HepG2 (cell line): ENCODE results near the gene DNMT3B. TPM values are rescaled to one million over a fixed set of nuclear protein-coding genes. Genes with fewer than 3 reads are reported as not detected.

Source experiments
- ATAC-seq: fragments of 200-7000 bp; cut with Tn5 transposase; 3 replicates; pipeline ENCODE4 v1.9.1; 2020; ENCODE audit warnings: mild to moderate bottlenecking, moderate library complexity
- BruUV-seq: library from RNA; stranded (reverse); fragments of 400-500 nt; replicated peaks from 2 replicates; lab custom pipeline; 2021; lab: Mats Ljungman, UMichigan
- CTCF ChIA-PET: fragments of 300-600 bp; formaldehyde crosslinking; extraction: SDS; loops from one replicate; lab custom pipeline; 2021; ENCODE audit warnings: low total read pairs, inconsistent platforms, low intra/inter-chr PET ratio; lab: Yijun Ruan, JAX
- POLR2A ChIA-PET: fragments of 350-600 bp; sonication (Branson Sonifier 250); formaldehyde crosslinking; loops from one replicate; lab custom pipeline; 2020; ENCODE audit warnings: antibody characterized with exemption, inconsistent platforms; lab: Yijun Ruan, JAX
- DNase-seq: peaks from one replicate; pipeline ENCODE4 v3.0.0-alpha.2; 2015; ENCODE audit warnings: low spot score
- FAIRE-seq: peaks from 3 replicates; lab custom pipeline; 2011; peaks lifted over from hg19 to GRCh38; lab: Jason Lieb, UNC
- H2AFZ ChIP-seq: one replicate; pipeline ENCODE4 v1.6.1; 2011; ENCODE audit warnings: low read length, inconsistent platforms
- H3K27ac ChIP-seq: fragments of 300-600 bp; 3 replicates; pipeline ENCODE4 v1.8.0; 2011; ENCODE audit warnings: mixed run types, mild to moderate bottlenecking, mixed read lengths, low read length, inconsistent platforms; ENCODE audit not compliant: insufficient read depth; ENCODE audit errors: extremely low read length
- H3K27me3 ChIP-seq, 2 experiments: fragments of 200-600 bp in 1 of 2; 2 replicates in 1 of 2; 3 replicates in 1 of 2; pipeline versions ENCODE4 v1.6.0 to v1.8.0; 2011; ENCODE audit warnings: low read length in 2 of 2, mild to moderate bottlenecking in 2 of 2, moderate library complexity in 2 of 2, inconsistent platforms in 1 of 2; ENCODE audit not compliant: insufficient read depth in 2 of 2, control insufficient read depth in 1 of 2
- H3K36me3 ChIP-seq, 2 experiments: fragments of 200-600 bp in 1 of 2; replicated peaks in 1 of 2; 2 replicates in 1 of 2; 3 replicates in 1 of 2; pipeline versions ENCODE4 v1.5.1 to v1.8.0; 2011; ENCODE audit warnings: low read length in 2 of 2, inconsistent platforms in 1 of 2; ENCODE audit not compliant: insufficient read depth in 2 of 2, control insufficient read depth in 1 of 2
- H3K4me1 ChIP-seq: 2 replicates; pipeline ENCODE4 v1.5.1; 2012; ENCODE audit warnings: low read length, inconsistent platforms; ENCODE audit not compliant: insufficient read depth
- H3K4me2 ChIP-seq: 2 replicates; pipeline ENCODE4 v1.6.0; 2011; ENCODE audit warnings: low read depth, low read length, inconsistent platforms
- H3K4me3 ChIP-seq, 3 experiments: fragments of 200-600 bp in 1 of 3; sonication (generic), shearing (Covaris generic) in 1 of 3; replicated peaks in 1 of 3; 2 replicates each; pipeline ENCODE4 v1.5.1; 2011 to 2016; ENCODE audit warnings: low read length in 3 of 3, inconsistent platforms in 2 of 3, low read depth in 2 of 3, mild to moderate bottlenecking in 2 of 3, control low read depth in 1 of 3, mixed read lengths in 1 of 3; ENCODE audit not compliant: insufficient read depth in 1 of 3
- H3K79me2 ChIP-seq: one replicate; pipeline ENCODE4 v1.6.1; 2011; ENCODE audit warnings: low read length, inconsistent platforms; ENCODE audit not compliant: insufficient read depth
- H3K9ac ChIP-seq: 2 replicates; pipeline ENCODE4 v1.6.0; 2011; ENCODE audit warnings: mild to moderate bottlenecking, low read depth, low read length, inconsistent platforms; ENCODE audit not compliant: insufficient read depth
- H3K9me3 ChIP-seq: 2 replicates; pipeline ENCODE4 v1.5.1; 2012; ENCODE audit warnings: mild to moderate bottlenecking, low read length
- H4K20me1 ChIP-seq: 2 replicates; pipeline ENCODE4 v1.6.0; 2011; ENCODE audit warnings: inconsistent platforms, mild to moderate bottlenecking, low read length, moderate library complexity; ENCODE audit not compliant: insufficient read depth
- BHLHE40 ChIP-seq: IDR thresholded peaks from 2 replicates; pipeline ENCODE4 v1.6.1; 2011; ENCODE audit warnings: low read length, improper control_type of control experiment
- DNMT3B ChIP-seq: conservative IDR thresholded peaks from 2 replicates; pipeline ENCODE4 v1.6.1; 2016; ENCODE audit warnings: missing biosample characterization, control low read depth
- EHMT2 ChIP-seq: fragments of 200-600 bp; sonication (generic); IDR thresholded peaks from 2 replicates; pipeline ENCODE4 v1.7.0; 2017; ENCODE audit warnings: antibody characterized with exemption, low read depth, low read length, borderline replicate concordance
- FOXA3 ChIP-seq: IDR thresholded peaks from 2 replicates; pipeline ENCODE4 v1.6.1; 2016; ENCODE audit warnings: missing genetic modification reagents, missing compliant biosample characterization
- IKZF4 ChIP-seq: sonication (generic); formaldehyde crosslinking; IDR thresholded peaks from 2 replicates; pipeline ENCODE4 v1.5.1; 2020; ENCODE audit warnings: borderline replicate concordance, mild to moderate bottlenecking, low read depth, missing genetic modification reagents; ENCODE audit errors: not compliant biosample characterization
- MED1 ChIP-seq: sonication (generic); formaldehyde crosslinking; IDR thresholded peaks from 2 replicates; pipeline ENCODE4 v1.4.0; 2020; ENCODE audit warnings: missing genetic modification reagents
- NAIF1 ChIP-seq: sonication (generic); formaldehyde crosslinking; IDR thresholded peaks from 2 replicates; pipeline ENCODE4 v1.5.0; 2020; ENCODE audit warnings: mild to moderate bottlenecking, missing genetic modification reagents, borderline replicate concordance
- POLR2AphosphoS5 ChIP-seq: IDR thresholded peaks from 2 replicates; pipeline ENCODE4 v1.6.1; 2012; ENCODE audit warnings: low read depth, low read length
- PRPF4 ChIP-seq: fragments of 200-400 bp; formaldehyde crosslinking; IDR thresholded peaks from 2 replicates; pipeline ENCODE4 v1.6.1; 2016; ENCODE audit warnings: low read length, low read depth; ENCODE audit not compliant: poor library complexity, severe bottlenecking
- RELA ChIP-seq: sonication (generic); formaldehyde crosslinking; IDR thresholded peaks from 2 replicates; pipeline ENCODE4 v1.4.0; 2020; ENCODE audit warnings: missing genetic modification reagents
- REXO4 ChIP-seq: sonication (generic); formaldehyde crosslinking; IDR thresholded peaks from 2 replicates; pipeline ENCODE4 v1.8.0; 2022; ENCODE audit warnings: missing genetic modification reagents, mild to moderate bottlenecking, borderline replicate concordance
- SAP130 ChIP-seq: IDR thresholded peaks from 2 replicates; pipeline ENCODE4 v1.6.1; 2016; ENCODE audit warnings: low read depth
- SRSF9 ChIP-seq: fragments of 200-400 bp; formaldehyde crosslinking; IDR thresholded peaks from 2 replicates; pipeline ENCODE4 v1.6.1; 2018; ENCODE audit warnings: borderline replicate concordance, mild to moderate bottlenecking, low read depth, low read length; ENCODE audit not compliant: insufficient read depth, poor library complexity, severe bottlenecking
- THRA ChIP-seq: sonication (generic); formaldehyde crosslinking; IDR thresholded peaks from 2 replicates; pipeline ENCODE4 v1.4.0; 2020; ENCODE audit warnings: missing genetic modification reagents, borderline replicate concordance
- XBP1 ChIP-seq: sonication (generic); formaldehyde crosslinking; IDR thresholded peaks from 2 replicates; pipeline ENCODE4 v1.5.0; 2020; ENCODE audit warnings: missing genetic modification reagents
- ZFP36L2 ChIP-seq: sonication (generic); formaldehyde crosslinking; IDR thresholded peaks from 2 replicates; pipeline ENCODE4 v1.4.0; 2020; ENCODE audit warnings: missing genetic modification reagents
- ZNF224 ChIP-seq: sonication (generic); formaldehyde crosslinking; IDR thresholded peaks from 2 replicates; pipeline ENCODE4 v1.5.0; 2020; ENCODE audit warnings: mild to moderate bottlenecking, missing genetic modification reagents
- ZNF7 ChIP-seq: IDR thresholded peaks from 2 replicates; pipeline ENCODE4 v1.6.1; 2016; ENCODE audit warnings: missing biosample characterization, missing genetic modification reagents
- ZNF841 ChIP-seq: sonication (generic); formaldehyde crosslinking; IDR thresholded peaks from 2 replicates; pipeline ENCODE4 v1.8.1; 2023; ENCODE audit warnings: missing genetic modification reagents, borderline replicate concordance
- WGBS: methylation state at CpG from one replicate; pipeline ENCODE4 v1.1.6; 2017; ENCODE audit warnings: low lambda C conversion rate; 5-methylcytosine and 5-hydroxymethylcytosine counted together
- in situ Hi-C: cut with HindIII; loops from 2 replicates; pipeline ENCODE4 v1.10.0; 2017; ENCODE audit warnings: low pct_unique_long_range_greater_than_20kb; ENCODE audit not compliant: extremely low pct_ligation_motif_present
- intact Hi-C: fragments of 100-400 bp; cut with micrococcal nuclease; formaldehyde crosslinking; loops from one replicate; pipeline ENCODE4 v1.10.0; 2022; ENCODE audit not compliant: unreplicated experiment
- polyA plus RNA-seq, 8 experiments: library from polyadenylated mRNA; depleted of rRNA in 3 of 8; stranded (reverse) in 7 of 8; unstranded in 1 of 8; fragments of >200 nt; fragmentation: Illumina TruSeq in 4 of 8; extraction: Trizol in 4 of 8; gene quantifications; 2 replicates each; pipeline versions ENCODE4 v1.2.1 to v1.2.3, GENCODE V29; 2011 to 2016; ENCODE audit warnings: low read depth in 4 of 8, missing spikeins in 1 of 8, mixed read lengths in 1 of 8; ENCODE audit not compliant: insufficient read depth in 1 of 8
- total RNA-seq, 5 experiments: library from RNA; depleted of rRNA; stranded (reverse); fragments of >200 nt; fragmentation: Illumina TruSeq; extraction: Trizol; gene quantifications; 2 replicates each; pipeline ENCODE4 v1.2.3, GENCODE V29; 2016; ENCODE audit warnings: low read depth in 1 of 5

Gene DNMT3B
- total and polyA plus RNA-seq, 2 of the 13 experiments (the other 11 are each of a cell fraction or from before 2014, with no cell fraction given): 3.8 to 13.9 TPM

GRCh38 chr20:32829311-32830005 is 67.3 kb downstream of the DNMT3B start:
- Histone ChIP-seq H3K9ac (no peak overlapping the region), H3K4me2 (no peak overlapping the region), H3K9me3 (no peaks in the 10 kb centered on the region), H3K27ac (no peak overlapping the region), H2AFZ (no peak overlapping the region), H3K4me1 (no peaks in the 10 kb centered on the region), H4K20me1 (no peaks in the 10 kb centered on the region), H3K27me3 (no peaks in the 10 kb centered on the region), H3K4me3 (no peak overlapping the region), H3K79me2 (peaks cover 61% of the 10 kb centered on the region), H3K36me3 (peaks cover 24 to 69% of the 10 kb centered on the region in 2 experiments)
- ATAC-seq (no peak; the same call in 2 of the 3 replicates), DNase-seq (no peak), FAIRE-seq (no peak)
- POLR2A ChIA-PET: interaction anchor here (2.5 kb wide), 1 partner anchor 9 kb away, joined by 16 read pairs; the partner anchor contains the start of gene MAPRE1
- TF ChIP-seq IKZF4 (no peak), RELA (CRISPR knock-in tag) (no peak), THRA (CRISPR knock-in tag) (no peak)
- in situ Hi-C loops (no loop called here), intact Hi-C loops (loop anchor here (5.0 kb wide), 2 partner anchors 37 to 1102 kb away; no protein-coding TSS in a partner anchor)
- CTCF ChIA-PET: no interaction called here
- 92% methylated on average over 3 of the region's 3 CpGs for WGBS
- BruUV-seq: no TSS peak

DNA sequence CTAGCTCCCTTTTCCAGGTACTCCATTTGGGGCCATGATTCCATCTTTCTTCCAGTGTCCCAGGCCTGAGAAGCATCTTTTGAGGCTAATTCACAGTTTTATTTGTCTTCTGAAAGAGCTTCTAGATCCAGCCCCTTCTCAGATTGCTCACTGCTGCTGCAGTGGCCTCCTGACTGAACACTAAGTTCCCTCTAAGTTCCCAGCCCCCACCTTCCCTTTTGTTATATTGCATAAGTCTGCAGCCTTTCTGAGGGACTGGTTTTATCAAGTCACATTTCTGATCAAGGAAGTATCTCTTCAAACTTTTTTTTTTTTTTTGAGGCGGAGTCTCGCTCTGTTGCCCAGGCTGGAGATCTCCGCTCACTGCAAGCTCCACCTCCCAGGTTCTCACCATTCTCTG is 68.3 kb downstream of the DNMT3B start:
- H4K20me1 ChIP-seq: no peaks in the 10 kb centered on the region
- ChIA-PET CTCF (no interaction called here), POLR2A (interaction anchor here (2.5 kb wide), 1 partner anchor 10 kb away, joined by 16 read pairs; the partner anchor contains the start of gene MAPRE1)
- H3K36me3 ChIP-seq: peaks cover 28 to 77% of the 10 kb centered on the region in 2 experiments
- peaks cover 52% of the 10 kb centered on the region for H3K79me2 ChIP-seq
- H3K4me2 ChIP-seq: no peak overlapping the region
- 95% methylated on average over 3 of the region's 3 CpGs for WGBS
- no peak overlapping the region for H3K27ac ChIP-seq
- intact Hi-C loops (no loop called here), in situ Hi-C loops (no loop called here)
- no TSS peak for BruUV-seq
- DNase-seq: no peak
- H2AFZ ChIP-seq: no peak overlapping the region
- no peaks in the 10 kb centered on the region for H3K27me3 ChIP-seq
- H3K9ac ChIP-seq: no peak overlapping the region
- no peaks in the 10 kb centered on the region for H3K9me3 ChIP-seq
- no peak for ATAC-seq
- no peak overlapping the region for H3K4me3 ChIP-seq
- FAIRE-seq: no peak
- no peaks in the 10 kb centered on the region for H3K4me1 ChIP-seq
- TF ChIP-seq XBP1 (CRISPR knock-in tag) (no peak), MED1 (CRISPR knock-in tag) (no peak), PRPF4 (no peak), POLR2AphosphoS5 (no peak), REXO4 (no peak), EHMT2 (no peak), BHLHE40 (no peak), ZNF841 (CRISPR knock-in tag) (no peak), DNMT3B (CRISPR knock-in tag) (no peak), ZFP36L2 (CRISPR knock-in tag) (no peak), FOXA3 (CRISPR knock-in tag) (no peak), ZNF224 (CRISPR knock-in tag) (no peak), SAP130 (no peak), NAIF1 (CRISPR knock-in tag) (no peak), SRSF9 (no peak), ZNF7 (CRISPR knock-in tag) (no peak)
